ENCODE measurements around the gene TPCN1. TPM values are rescaled to one million over a fixed set of nuclear protein-coding genes. Genes with fewer than 3 reads are reported as not detected.

TPCN1 gene
- total and polyA plus RNA-seq, 8 donors = 39.4 to 83.4 (median 63.5) TPM

DNA sequence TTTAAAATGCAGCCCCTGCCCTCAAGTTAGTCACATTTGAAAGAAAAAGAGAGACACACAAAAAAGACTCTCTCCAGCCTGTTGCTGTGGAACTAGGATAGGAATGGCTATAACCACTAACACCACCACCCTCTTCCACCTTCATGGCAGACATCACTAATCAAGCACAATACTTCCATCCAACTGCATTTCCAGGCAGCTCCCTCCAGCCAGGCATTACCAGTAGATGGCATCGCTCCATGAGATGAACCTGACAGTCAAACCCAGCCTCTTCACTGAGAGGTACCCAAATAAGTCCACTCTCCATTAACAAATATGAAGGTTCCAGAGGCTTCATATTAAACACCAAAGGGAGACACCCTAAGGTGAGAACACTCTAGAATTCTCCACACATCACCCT lies 89.2 kb downstream of the TPCN1 start:
- Histone ChIP-seq H3K27me3 (no peaks in the 10 kb centered on the region), H3K36me3 (peaks cover 0 to 29% (median 3%) of the 10 kb centered on the region in 3 donors), H3K4me1 (no peaks in the 10 kb centered on the region), H3K9me3 (no peaks in the 10 kb centered on the region), H3K27ac (no peak overlapping the region), H3K4me3 (no peak overlapping the region)
- FAIRE-seq (no peak), ATAC-seq (no peak), DNase-seq (no peak)
- 98 to 100% methylated on average over 1 of the region's 1 CpG for WGBS, 2 donors
- intact Hi-C loops (cut with DNase I) = loop anchor here in 2 of 3 donors (5.0 to 10.0 kb wide), 2 partner anchors 114 to 117 kb away; partner anchors contain the start of gene SDSL (in 1 of the 2)
- TF ChIP-seq, protein P1, sequence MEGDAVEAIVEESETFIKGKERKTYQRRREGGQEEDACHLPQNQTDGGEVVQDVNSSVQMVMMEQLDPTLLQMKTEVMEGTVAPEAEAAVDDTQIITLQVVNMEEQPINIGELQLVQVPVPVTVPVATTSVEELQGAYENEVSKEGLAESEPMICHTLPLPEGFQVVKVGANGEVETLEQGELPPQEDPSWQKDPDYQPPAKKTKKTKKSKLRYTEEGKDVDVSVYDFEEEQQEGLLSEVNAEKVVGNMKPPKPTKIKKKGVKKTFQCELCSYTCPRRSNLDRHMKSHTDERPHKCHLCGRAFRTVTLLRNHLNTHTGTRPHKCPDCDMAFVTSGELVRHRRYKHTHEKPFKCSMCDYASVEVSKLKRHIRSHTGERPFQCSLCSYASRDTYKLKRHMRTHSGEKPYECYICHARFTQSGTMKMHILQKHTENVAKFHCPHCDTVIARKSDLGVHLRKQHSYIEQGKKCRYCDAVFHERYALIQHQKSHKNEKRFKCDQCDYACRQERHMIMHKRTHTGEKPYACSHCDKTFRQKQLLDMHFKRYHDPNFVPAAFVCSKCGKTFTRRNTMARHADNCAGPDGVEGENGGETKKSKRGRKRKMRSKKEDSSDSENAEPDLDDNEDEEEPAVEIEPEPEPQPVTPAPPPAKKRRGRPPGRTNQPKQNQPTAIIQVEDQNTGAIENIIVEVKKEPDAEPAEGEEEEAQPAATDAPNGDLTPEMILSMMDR (IDR thresholded peaks at IDR 0.05) = no peak

DNA sequence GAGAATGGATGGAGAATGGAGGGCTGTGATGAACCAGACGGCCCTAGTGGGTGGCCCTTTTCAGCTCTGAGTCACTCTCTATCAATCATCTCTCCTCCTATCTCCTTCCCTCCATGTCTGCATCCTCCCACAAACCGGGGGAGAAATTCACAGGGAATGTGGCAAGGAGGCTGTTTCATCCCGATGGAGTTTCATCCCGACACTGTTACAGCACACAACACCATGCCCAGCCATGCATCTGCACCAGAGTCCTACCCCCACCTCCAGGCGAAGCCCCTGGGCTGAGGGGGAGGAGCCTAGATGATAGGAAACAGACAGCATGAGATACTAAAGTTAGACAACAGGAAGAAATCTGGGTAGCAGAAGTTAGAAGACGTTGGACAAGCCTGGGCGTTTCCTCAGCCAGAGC lies 92.9 kb downstream of the TPCN1 start:
- no peak overlapping the region for H3K4me3 ChIP-seq

DNA sequence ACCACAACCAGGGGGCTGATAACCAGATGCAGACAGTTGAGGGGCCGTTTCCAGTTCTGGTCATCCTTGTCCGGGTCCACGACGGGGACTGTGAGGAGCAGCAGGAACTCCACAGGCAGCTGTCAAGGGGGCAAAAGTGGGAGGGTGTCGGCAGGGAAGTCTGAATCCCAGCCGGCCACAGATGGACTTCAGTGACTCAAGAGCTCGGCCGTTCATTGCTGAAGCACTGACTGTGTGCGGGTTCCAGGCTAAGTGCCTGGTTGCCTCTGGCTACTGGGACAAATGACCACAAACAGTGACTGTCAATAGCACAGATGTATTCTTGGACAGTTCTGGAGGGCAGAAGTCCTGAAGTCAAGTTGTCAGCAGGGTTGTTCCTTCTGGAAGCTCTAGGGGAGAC lies 94.1 kb downstream of the TPCN1 start:
- TF ChIP-seq, protein P1 (IDR thresholded peaks at IDR 0.05) = no peak
- DNase-seq (no peak), FAIRE-seq (no peak), ATAC-seq (no peak)
- no peak overlapping the region for H3K4me3 ChIP-seq
- peaks cover 0 to 38% (median 0%) of the 10 kb centered on the region in 3 donors for H3K36me3 ChIP-seq
- no peaks in the 10 kb centered on the region for H3K27me3 ChIP-seq
- no peaks in the 10 kb centered on the region for H3K9me3 ChIP-seq
- intact Hi-C loops (cut with DNase I) = loop anchor here in 1 of 3 donors (10.0 kb wide), 1 partner anchor 109 kb away; the partner anchor contains the start of gene SDSL
- 84 to 88% methylated on average over 9 of the region's 9 CpGs for WGBS, 2 donors
- H3K27ac ChIP-seq = no peak overlapping the region
- H3K4me1 ChIP-seq = no peaks in the 10 kb centered on the region

More for the DNA sequence above, 92.9 kb downstream of the TPCN1 start:
- DNase-seq (no peak), ATAC-seq (peak in 1 of 4 donors; percentile 17), FAIRE-seq (no peak)
- WGBS, 2 donors = 81% methylated on average over 7 of the region's 7 CpGs
- Histone ChIP-seq H3K4me1 (no peaks in the 10 kb centered on the region), H3K36me3 (peaks cover 0 to 38% (median 0%) of the 10 kb centered on the region in 3 donors), H3K27me3 (no peaks in the 10 kb centered on the region), H3K27ac (no peak overlapping the region), H3K9me3 (no peaks in the 10 kb centered on the region)
- intact Hi-C loops (cut with DNase I) = loop anchor here in 2 of 3 donors (5.0 to 10.0 kb wide), 2 partner anchors 111 to 113 kb away; partner anchors contain the start of gene SDSL (in 1 of the 2)
- TF ChIP-seq, protein P1 (IDR thresholded peaks at IDR 0.05) = no peak

DNA sequence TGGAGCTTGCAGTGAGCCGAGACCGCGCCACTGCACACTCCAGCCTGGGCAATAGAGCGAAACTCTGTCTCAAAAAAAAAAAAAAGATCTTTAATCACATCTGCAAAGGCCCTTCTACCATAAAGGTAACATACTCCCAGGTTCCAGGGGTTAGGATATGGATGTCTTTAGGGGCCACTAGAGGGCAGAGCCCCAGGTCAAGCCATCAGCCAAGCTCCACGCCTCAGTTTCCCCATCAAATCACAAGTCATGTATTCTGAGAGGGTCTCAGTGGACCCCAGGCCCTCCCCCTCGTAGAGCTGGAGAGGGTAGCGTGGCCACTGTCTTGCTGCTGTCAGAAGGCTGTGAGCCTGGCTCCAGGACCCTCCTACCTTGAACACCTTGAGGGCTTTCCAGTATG lies 94.9 kb downstream of the TPCN1 start:
- H3K4me1 ChIP-seq = no peaks in the 10 kb centered on the region
- no peak for FAIRE-seq
- WGBS, 2 donors = 90 to 93% methylated on average over 7 of the region's 7 CpGs
- no peak overlapping the region for H3K4me3 ChIP-seq
- no peak overlapping the region for H3K27ac ChIP-seq
- H3K36me3 ChIP-seq = peaks cover 0 to 38% (median 0%) of the 10 kb centered on the region in 3 donors
- DNase-seq = no peak
- H3K9me3 ChIP-seq = no peaks in the 10 kb centered on the region
- no peak for ATAC-seq
- no peaks in the 10 kb centered on the region for H3K27me3 ChIP-seq
- intact Hi-C loops (cut with DNase I) = loop anchor here in 1 of 3 donors (10.0 kb wide), 1 partner anchor 109 kb away; the partner anchor contains the start of gene SDSL
- TF ChIP-seq, protein P1 (IDR thresholded peaks at IDR 0.05) = no peak

GRCh38 chr12:113317122-113317521 lies 95.9 kb downstream of the TPCN1 start:
- intact Hi-C loops (cut with DNase I) = loop anchor here in 1 of 3 donors (10.0 kb wide), 1 partner anchor 108 kb away; the partner anchor contains the start of gene SDSL
- FAIRE-seq = no peak

More at GRCh38 chr12:113317122-113317521, 95.9 kb downstream of the TPCN1 start:
- H3K9me3 ChIP-seq = no peaks in the 10 kb centered on the region
- DNase-seq = no peak
- H3K4me1 ChIP-seq = no peaks in the 10 kb centered on the region
- peaks cover 0 to 33% (median 0%) of the 10 kb centered on the region in 3 donors for H3K36me3 ChIP-seq
- no peak for ATAC-seq
- no peak overlapping the region for H3K27ac ChIP-seq
- H3K27me3 ChIP-seq = no peaks in the 10 kb centered on the region
- TF ChIP-seq, protein P1 (IDR thresholded peaks at IDR 0.05) = no peak
- WGBS, 2 donors = 93 to 95% methylated on average over 6 of the region's 6 CpGs
- no peak overlapping the region for H3K4me3 ChIP-seq

Data from pancreas (tissue), 10 donors.